ENCODE data around the gene STK10.

- TF ChIP-seq CTCF (IDR thresholded peaks at IDR 0.05; ENCODE audit: borderline replicate concordance, extremely low read depth, low read length, poor library complexity, severe bottlenecking) = no peak
- no peak for TF ChIP-seq EZH2 (IDR thresholded peaks at IDR 0.05; ENCODE audit: borderline replicate concordance, low read depth, low read length, severe bottlenecking)
Measured at GRCh38 chr5:172082180-172082579, 105.8 kb downstream of the STK10 start.
